ENCODE results near the gene MED27. TPM values are rescaled to one million over a fixed set of nuclear protein-coding genes. Genes with fewer than 3 reads are reported as not detected.
A peak's percentile ranks its signal among the peaks of the same experiment; 100 is the strongest.

The MED27 gene
- total RNA-seq, 2 donors from 2014 or later: 19.2 to 28.9 TPM

DNA sequence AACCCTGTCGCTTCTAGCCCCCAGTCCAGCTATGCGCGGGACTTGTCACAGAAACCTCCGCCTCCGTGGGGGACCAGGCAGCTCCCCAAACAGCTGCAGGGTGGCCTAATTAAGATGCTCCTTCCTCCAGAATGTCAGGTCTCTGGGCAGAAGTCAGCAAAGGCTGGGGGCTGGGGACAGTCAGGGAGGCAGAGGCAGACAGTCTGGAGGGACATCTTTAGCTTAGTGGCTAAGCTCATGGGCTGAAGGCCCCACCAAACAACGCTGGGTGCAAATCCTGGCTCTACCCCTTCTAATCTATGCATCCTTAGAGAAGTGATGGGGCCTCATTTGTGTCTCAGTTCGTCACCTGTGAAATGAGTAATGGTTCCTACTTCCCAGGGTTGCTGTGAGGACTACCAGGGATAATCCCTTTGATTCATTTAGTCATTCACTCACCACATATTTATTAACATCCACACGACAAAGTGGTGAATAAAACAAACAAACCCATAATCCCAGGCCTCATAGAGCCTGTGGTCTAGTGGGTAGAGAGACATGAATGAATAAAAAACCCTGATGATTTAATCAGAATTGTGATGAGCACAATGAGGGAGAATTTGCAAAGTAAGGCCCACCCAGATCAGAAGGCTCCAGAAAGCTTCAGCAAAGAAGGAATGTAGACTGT lies 20.2 kb upstream of the MED27 start:
- H3K9me3 ChIP-seq (ENCODE audit: control insufficient read depth, low read length, poor library complexity, severe bottlenecking): peaks cover 4% of the 10 kb centered on the region
- no peak overlapping the region for H3K4me3 Mint-ChIP-seq
- H3K4me1 Mint-ChIP-seq: no peaks in the 10 kb centered on the region
- peaks cover 5% of the 10 kb centered on the region for H3K36me3 Mint-ChIP-seq (ENCODE audit: low read depth)
- ATAC-seq (no peak), DNase-seq (no peak)
- no peak overlapping the region for H3K27ac Mint-ChIP-seq
- H3K27me3 Mint-ChIP-seq: peaks cover 48% of the 10 kb centered on the region

DNA sequence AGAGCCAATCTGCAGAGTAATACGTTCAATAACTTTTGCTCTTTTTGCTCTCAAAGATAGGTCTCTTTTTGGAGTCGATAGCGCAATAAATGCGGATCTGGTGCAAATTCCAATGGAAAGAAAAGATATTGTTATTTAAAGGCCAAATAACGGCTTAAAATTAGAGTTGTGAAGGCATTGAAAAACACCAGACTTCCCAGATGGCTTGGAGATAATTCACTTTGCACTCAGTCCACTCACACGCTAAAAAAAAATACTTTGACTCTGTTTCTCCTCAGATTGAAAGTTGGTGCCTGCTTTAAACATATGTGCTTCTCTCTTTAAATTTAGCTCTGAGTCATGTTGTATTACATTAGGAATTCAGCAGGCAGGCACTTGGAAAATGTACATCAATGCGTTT lies 19.5 kb upstream of the MED27 start:
- DNase-seq (no peak), ATAC-seq (no peak)
- Mint-ChIP-seq H3K4me3 (no peak overlapping the region), H3K27me3 (peaks cover 48% of the 10 kb centered on the region), H3K27ac (no peak overlapping the region), H3K4me1 (no peaks in the 10 kb centered on the region), H3K36me3 (ENCODE audit: low read depth) (peaks cover 5% of the 10 kb centered on the region)
- H3K9me3 ChIP-seq (ENCODE audit: control insufficient read depth, low read length, poor library complexity, severe bottlenecking): peaks cover 4% of the 10 kb centered on the region

DNA sequence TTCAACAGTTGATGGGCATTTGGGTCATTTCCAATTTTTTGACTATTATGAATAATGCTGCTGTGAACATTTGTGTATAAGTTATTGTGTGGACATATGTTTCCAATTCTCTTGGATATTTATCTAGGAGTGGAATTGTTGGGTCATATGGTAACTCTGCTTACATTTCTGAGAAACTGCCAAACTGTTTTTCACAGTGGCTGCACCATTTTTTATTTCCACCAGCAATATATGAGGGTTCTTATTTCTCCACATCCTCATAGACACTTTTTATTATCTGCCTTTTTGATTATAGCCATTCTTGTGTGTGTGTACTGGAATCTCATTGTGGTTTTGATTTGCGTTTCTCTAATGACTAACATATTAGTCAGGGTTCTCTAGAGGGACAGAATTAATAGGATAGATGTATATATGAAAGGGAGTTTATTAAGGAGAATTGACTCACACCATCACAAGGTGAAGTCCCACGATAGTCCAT lies 14.7 kb upstream of the MED27 start:
- Mint-ChIP-seq H3K36me3 (ENCODE audit: low read depth) (peaks cover 5% of the 10 kb centered on the region), H3K27ac (no peak overlapping the region), H3K27me3 (peaks cover 50% of the 10 kb centered on the region), H3K4me3 (no peak overlapping the region), H3K4me1 (no peaks in the 10 kb centered on the region)
- no peak for DNase-seq
- no peak for ATAC-seq
- H3K9me3 ChIP-seq (ENCODE audit: control insufficient read depth, low read length, poor library complexity, severe bottlenecking): no peaks in the 10 kb centered on the region

GRCh38 chr9:132090771-132091170 lies 11.1 kb upstream of the MED27 start:
- Mint-ChIP-seq H3K4me1 (no peaks in the 10 kb centered on the region), H3K4me3 (no peak overlapping the region), H3K27ac (no peak overlapping the region), H3K36me3 (ENCODE audit: low read depth) (no peaks in the 10 kb centered on the region), H3K27me3 (peaks cover 37% of the 10 kb centered on the region)
- DNase-seq (no peak), ATAC-seq (no peak)
- H3K9me3 ChIP-seq (ENCODE audit: control insufficient read depth, low read length, poor library complexity, severe bottlenecking): no peaks in the 10 kb centered on the region

GRCh38 chr9:132087438-132088030 lies 7.9 kb upstream of the MED27 start:
- no peak for ATAC-seq
- Mint-ChIP-seq H3K4me3 (no peak overlapping the region), H3K4me1 (no peaks in the 10 kb centered on the region), H3K27me3 (peaks cover 41% of the 10 kb centered on the region), H3K27ac (no peak overlapping the region), H3K36me3 (ENCODE audit: low read depth) (no peaks in the 10 kb centered on the region)
- H3K9me3 ChIP-seq (ENCODE audit: control insufficient read depth, low read length, poor library complexity, severe bottlenecking): no peaks in the 10 kb centered on the region
- no peak for DNase-seq

DNA sequence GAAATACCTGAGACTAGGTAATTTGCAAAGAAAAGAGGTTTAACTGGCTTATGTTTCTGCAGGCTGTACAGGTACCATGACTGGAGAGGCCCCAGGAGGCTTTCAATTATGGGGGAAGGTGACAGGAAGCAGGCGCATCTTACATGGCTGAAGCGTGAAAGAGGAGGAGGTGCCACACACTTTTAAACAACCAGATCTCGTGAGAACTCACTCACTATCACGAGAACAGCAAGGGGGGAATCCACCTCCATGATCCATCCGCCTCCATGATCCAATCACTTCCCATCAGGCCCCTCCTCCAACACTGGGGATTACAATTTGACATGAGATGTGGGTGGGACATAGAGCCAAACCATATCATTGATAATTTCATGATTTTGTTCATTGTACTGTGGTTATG lies 2.5 kb upstream of the MED27 start:
- Mint-ChIP-seq H3K4me1 (peaks cover 27% of the 10 kb centered on the region), H3K4me3 (no peak overlapping the region), H3K36me3 (ENCODE audit: low read depth) (peaks cover 3% of the 10 kb centered on the region), H3K27ac (no peak overlapping the region), H3K27me3 (peaks cover 23% of the 10 kb centered on the region)
- no peaks in the 10 kb centered on the region for H3K9me3 ChIP-seq (ENCODE audit: control insufficient read depth, low read length, poor library complexity, severe bottlenecking)
- ATAC-seq (no peak), DNase-seq (no peak)

- no peaks in the 10 kb centered on the region for H3K27me3 Mint-ChIP-seq
- ATAC-seq (no peak), DNase-seq (no peak)
- no peaks in the 10 kb centered on the region for H3K9me3 ChIP-seq (ENCODE audit: control insufficient read depth, low read length, poor library complexity, severe bottlenecking)
- H3K4me1 Mint-ChIP-seq: peaks cover 32% of the 10 kb centered on the region
- peaks cover 5% of the 10 kb centered on the region for H3K36me3 Mint-ChIP-seq (ENCODE audit: low read depth)
- H3K27ac Mint-ChIP-seq: peak overlapping the region; percentile 96
- H3K4me3 Mint-ChIP-seq: peak overlapping the region; percentile 98
Observed at GRCh38 chr9:132078699-132079356, 839 bp downstream of the MED27 start.

DNA sequence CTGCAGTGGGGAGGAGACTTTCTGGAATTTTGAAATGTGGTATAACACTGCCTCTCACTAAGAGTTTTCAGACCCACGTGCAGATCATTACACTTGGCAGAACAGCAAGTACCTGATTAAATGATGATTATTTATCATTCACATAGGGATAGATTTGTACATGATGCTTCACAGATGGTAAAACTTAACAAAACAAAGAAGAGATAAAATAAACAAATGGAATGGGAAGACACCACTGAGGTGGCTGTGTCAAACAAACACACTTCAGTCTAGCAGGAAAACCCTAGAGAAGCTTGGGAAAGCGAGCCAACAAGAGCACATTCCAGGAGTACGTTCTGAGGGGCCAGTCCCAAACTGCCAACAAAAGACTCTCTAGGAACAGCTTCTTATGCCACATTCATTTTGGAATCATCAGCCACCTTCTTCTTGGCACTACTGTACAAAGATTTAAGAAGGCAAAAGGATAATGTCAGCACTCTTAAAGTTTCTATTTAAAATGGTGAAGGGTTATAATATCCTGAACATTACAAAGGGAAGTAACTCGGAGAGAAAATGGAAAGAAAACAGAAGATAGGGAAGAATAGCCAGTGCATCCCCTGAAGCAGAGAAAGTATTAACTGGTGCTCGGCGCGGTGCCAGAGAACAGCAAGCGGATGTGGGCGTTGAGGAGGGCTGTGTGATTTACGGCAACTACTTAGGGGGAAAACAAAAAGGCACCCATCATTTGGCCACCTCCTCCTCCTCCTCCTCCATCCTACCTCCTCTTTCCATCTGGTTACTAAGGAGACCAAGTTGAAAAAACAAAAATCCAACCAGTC lies 1.6 kb downstream of the MED27 start:
- Mint-ChIP-seq H3K4me1 (peaks cover 35% of the 10 kb centered on the region), H3K36me3 (ENCODE audit: low read depth) (peaks cover 5% of the 10 kb centered on the region), H3K27me3 (no peaks in the 10 kb centered on the region), H3K4me3 (peak overlapping the region; percentile 98), H3K27ac (peak overlapping the region; percentile 96)
- H3K9me3 ChIP-seq (ENCODE audit: control insufficient read depth, low read length, poor library complexity, severe bottlenecking): no peaks in the 10 kb centered on the region
- ATAC-seq: peak; percentile 35
- peak in 1 of 3 donors; percentile 10 for DNase-seq

DNA sequence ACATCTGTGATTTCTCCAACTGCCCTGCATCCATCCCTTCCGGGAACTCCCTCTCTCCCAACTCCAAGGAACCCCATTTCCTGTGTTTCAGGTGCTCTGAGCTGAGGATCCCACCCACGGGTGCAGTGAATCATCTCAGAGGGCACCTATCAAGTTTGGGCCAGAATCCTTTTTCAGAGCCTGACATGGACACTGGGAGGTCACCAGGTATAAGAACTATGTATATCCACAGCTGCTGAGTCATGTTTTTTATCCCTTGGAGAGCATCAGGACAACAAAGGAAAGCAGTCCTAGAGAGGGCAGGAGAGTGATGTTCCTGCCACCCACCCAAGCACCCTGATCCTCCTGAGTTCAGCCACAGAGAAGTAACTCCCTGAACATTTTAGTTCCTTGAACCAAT lies 3.8 kb downstream of the MED27 start:
- DNase-seq (no peak), ATAC-seq (no peak)
- no peaks in the 10 kb centered on the region for H3K9me3 ChIP-seq (ENCODE audit: control insufficient read depth, low read length, poor library complexity, severe bottlenecking)
- Mint-ChIP-seq H3K36me3 (ENCODE audit: low read depth) (peaks cover 5% of the 10 kb centered on the region), H3K27me3 (no peaks in the 10 kb centered on the region), H3K4me3 (no peak overlapping the region), H3K27ac (peak overlapping the region; percentile 43), H3K4me1 (peaks cover 48% of the 10 kb centered on the region)

DNA sequence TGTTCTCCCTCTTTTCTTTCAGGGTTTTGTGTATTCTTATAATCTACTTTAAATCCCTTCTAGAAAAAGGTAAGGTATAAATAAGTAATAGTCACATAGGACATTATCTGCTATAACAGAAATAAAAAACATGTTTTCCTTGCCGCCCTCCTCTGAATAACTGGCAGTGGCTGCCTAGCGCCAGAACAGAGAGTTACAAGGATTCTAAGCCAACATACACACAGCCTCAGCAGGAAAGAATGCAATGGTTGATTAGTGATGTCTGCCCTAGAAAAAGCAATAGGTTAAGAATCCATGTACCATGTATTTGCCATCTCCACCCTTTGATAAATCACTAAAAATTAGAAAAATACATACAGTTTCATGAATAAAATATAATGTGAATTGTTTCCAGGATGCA lies 4.9 kb downstream of the MED27 start:
- peaks cover 5% of the 10 kb centered on the region for H3K36me3 Mint-ChIP-seq (ENCODE audit: low read depth)
- DNase-seq (no peak), ATAC-seq (no peak)
- H3K27ac Mint-ChIP-seq: no peak overlapping the region
- H3K4me1 Mint-ChIP-seq: peaks cover 47% of the 10 kb centered on the region
- H3K4me3 Mint-ChIP-seq: no peak overlapping the region
- H3K27me3 Mint-ChIP-seq: no peaks in the 10 kb centered on the region
- H3K9me3 ChIP-seq (ENCODE audit: control insufficient read depth, low read length, poor library complexity, severe bottlenecking): no peaks in the 10 kb centered on the region

DNA sequence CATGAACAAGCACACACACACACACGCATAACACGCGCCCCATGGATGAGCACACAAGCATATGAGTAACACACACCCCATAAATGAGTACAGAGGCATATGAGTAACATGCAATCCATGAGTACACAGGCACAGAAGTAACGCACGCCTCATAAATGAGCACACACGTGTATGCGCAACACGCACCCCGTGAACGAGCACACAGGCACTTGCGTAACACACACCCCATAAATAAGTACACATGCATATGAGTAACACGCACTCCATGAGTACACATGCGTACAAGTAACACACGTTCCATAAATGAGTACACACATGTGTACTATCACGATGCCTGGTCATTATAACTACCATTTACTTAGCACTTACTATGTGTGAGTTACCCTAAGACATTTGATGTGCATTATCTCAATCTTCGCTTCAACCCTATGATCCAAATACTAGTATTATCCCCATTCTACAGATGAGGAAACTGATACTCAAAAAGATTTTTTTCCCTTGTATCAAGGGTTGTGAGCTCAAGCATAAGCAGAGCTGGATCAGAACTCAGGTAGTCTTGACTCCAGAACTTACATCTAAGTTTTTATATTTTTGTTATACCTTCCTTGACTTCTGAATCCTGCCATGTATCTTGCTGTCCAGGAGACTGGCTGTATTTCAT lies 7.7 kb downstream of the MED27 start:
- ATAC-seq (no peak), DNase-seq (no peak)
- H3K27me3 Mint-ChIP-seq: no peaks in the 10 kb centered on the region
- no peak overlapping the region for H3K4me3 Mint-ChIP-seq
- no peaks in the 10 kb centered on the region for H3K9me3 ChIP-seq (ENCODE audit: control insufficient read depth, low read length, poor library complexity, severe bottlenecking)
- H3K27ac Mint-ChIP-seq: no peak overlapping the region
- H3K36me3 Mint-ChIP-seq (ENCODE audit: low read depth): peaks cover 7% of the 10 kb centered on the region
- peaks cover 36% of the 10 kb centered on the region for H3K4me1 Mint-ChIP-seq

GRCh38 chr9:132069046-132069898 lies 10.4 kb downstream of the MED27 start:
- H3K4me3 Mint-ChIP-seq: no peak overlapping the region
- H3K4me1 Mint-ChIP-seq: peaks cover 30% of the 10 kb centered on the region
- DNase-seq: no peak
- no peaks in the 10 kb centered on the region for H3K27me3 Mint-ChIP-seq
- ATAC-seq: no peak
- no peaks in the 10 kb centered on the region for H3K9me3 ChIP-seq (ENCODE audit: control insufficient read depth, low read length, poor library complexity, severe bottlenecking)
- H3K27ac Mint-ChIP-seq: no peak overlapping the region
- H3K36me3 Mint-ChIP-seq (ENCODE audit: low read depth): peaks cover 4% of the 10 kb centered on the region

All from T-helper 17 cell (primary cell).